ENCODE measurements around the gene FAM43A. TPM values are rescaled to one million over a fixed set of nuclear protein-coding genes. Genes with fewer than 3 reads are reported as not detected.

Gene FAM43A
- total and polyA plus RNA-seq, 5 donors from 2014 or later = 4.8 to 9.4 (median 6.5) TPM

DNA sequence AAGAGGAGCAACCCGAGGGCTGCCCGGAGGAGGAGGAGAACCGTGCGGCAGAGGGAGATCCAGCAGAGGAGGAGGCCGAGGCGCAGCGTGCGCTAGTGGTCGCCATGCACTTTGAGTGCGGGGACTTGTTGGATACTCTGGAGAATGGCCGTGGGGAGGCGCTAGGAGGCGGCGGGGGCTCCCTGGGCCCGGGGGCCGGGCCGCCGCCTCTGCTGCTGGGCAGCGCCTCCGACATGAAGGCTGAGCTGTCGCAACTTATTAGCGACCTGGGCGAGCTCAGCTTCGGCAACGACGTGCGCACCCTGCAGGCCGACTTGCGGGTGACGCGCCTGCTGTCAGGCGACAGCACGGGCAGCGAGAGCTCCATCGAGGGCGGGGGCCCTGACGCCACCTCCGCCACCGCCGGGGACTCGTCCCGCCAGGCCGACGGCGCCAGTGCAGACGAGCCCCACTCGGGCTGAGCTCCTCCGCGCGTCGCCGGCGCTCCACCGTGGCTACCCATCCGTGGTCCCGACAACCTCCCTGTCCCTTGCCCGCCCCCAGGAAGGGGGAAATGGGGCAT is 2.0 kb downstream of the FAM43A start:
- peaks cover 4% of the 10 kb centered on the region for H3K27me3 ChIP-seq (ENCODE audit: control insufficient read depth, insufficient read depth, low read length)
- no peaks in the 10 kb centered on the region for H3K9me3 ChIP-seq (ENCODE audit: control insufficient read depth in 2 of 2, low read length in 2 of 2)
- H3K4me3 ChIP-seq (ENCODE audit: low read depth, low read length) = peak overlapping the region; percentile 51
- Mint-ChIP-seq H3K9me3 (no peaks in the 10 kb centered on the region), H3K4me1 (peaks cover 12 to 45% (median 33%) of the 10 kb centered on the region in 4 donors), H3K27ac (peak overlapping the region in 2 of 3 donors; percentile 38 to 74), H3K27me3 (peaks cover 14% of the 10 kb centered on the region), H3K4me3 (peak overlapping the region; percentile 91 to 94 (median 92)), H3K36me3 (no peaks in the 10 kb centered on the region)
- H3K4me1 ChIP-seq (ENCODE audit: control insufficient read depth, insufficient read depth, low read length, poor library complexity, severe bottlenecking) = peaks cover 51% of the 10 kb centered on the region
- H3K27ac ChIP-seq (ENCODE audit: insufficient read depth, low read length, poor library complexity, severe bottlenecking) = peak overlapping the region; percentile 63
- ATAC-seq (ENCODE audit: low read depth in 2 of 2) (peak; percentile 61 to 77), DNase-seq (peak; percentile 61 to 93 (median 70))
- no peaks in the 10 kb centered on the region for H3K36me3 ChIP-seq (ENCODE audit: control insufficient read depth, insufficient read depth, low read length)

- Histone ChIP-seq H3K36me3 (ENCODE audit: control insufficient read depth, insufficient read depth, low read length) (no peaks in the 10 kb centered on the region), H3K4me1 (ENCODE audit: control insufficient read depth, insufficient read depth, low read length, poor library complexity, severe bottlenecking) (peaks cover 46% of the 10 kb centered on the region), H3K27ac (ENCODE audit: insufficient read depth, low read length, poor library complexity, severe bottlenecking) (peak overlapping the region; percentile 63), H3K27me3 (ENCODE audit: control insufficient read depth, insufficient read depth, low read length) (peaks cover 4% of the 10 kb centered on the region), H3K4me3 (ENCODE audit: low read depth, low read length) (peak overlapping the region; percentile 4), H3K9me3 (ENCODE audit: control insufficient read depth in 2 of 2, low read length in 2 of 2) (no peaks in the 10 kb centered on the region)
- peaks cover 8 to 41% (median 30%) of the 10 kb centered on the region in 4 donors for H3K4me1 Mint-ChIP-seq
- H3K9me3 Mint-ChIP-seq = no peaks in the 10 kb centered on the region
- H3K36me3 Mint-ChIP-seq = no peaks in the 10 kb centered on the region
- peaks cover 16% of the 10 kb centered on the region for H3K27me3 Mint-ChIP-seq
- ATAC-seq (ENCODE audit: low read depth in 2 of 2) = no peak
- H3K27ac Mint-ChIP-seq = peak overlapping the region in 1 of 3 donors; percentile 67
- DNase-seq = peak in 2 of 3 donors; percentile 12 to 63
- peak overlapping the region; percentile 60 to 93 (median 85) for H3K4me3 Mint-ChIP-seq
These were observed 2.6 kb downstream of the FAM43A start for GRCh38 chr3:194688200-194688740.

GRCh38 chr3:194688946-194689345 is 3.3 kb downstream of the FAM43A start:
- DNase-seq = no peak
- H3K4me3 Mint-ChIP-seq = peak overlapping the region; percentile 27 to 93 (median 85)
- H3K4me1 ChIP-seq (ENCODE audit: control insufficient read depth, insufficient read depth, low read length, poor library complexity, severe bottlenecking) = peaks cover 46% of the 10 kb centered on the region
- peaks cover 4% of the 10 kb centered on the region for H3K27me3 ChIP-seq (ENCODE audit: control insufficient read depth, insufficient read depth, low read length)
- peaks cover 5 to 40% (median 29%) of the 10 kb centered on the region in 4 donors for H3K4me1 Mint-ChIP-seq
- H3K9me3 ChIP-seq (ENCODE audit: control insufficient read depth in 2 of 2, low read length in 2 of 2) = no peaks in the 10 kb centered on the region
- H3K36me3 ChIP-seq (ENCODE audit: control insufficient read depth, insufficient read depth, low read length) = no peaks in the 10 kb centered on the region
- H3K27me3 Mint-ChIP-seq = peaks cover 19% of the 10 kb centered on the region
- peak overlapping the region in 1 of 3 donors; percentile 20 for H3K27ac Mint-ChIP-seq
- no peaks in the 10 kb centered on the region for H3K36me3 Mint-ChIP-seq
- H3K9me3 Mint-ChIP-seq = no peaks in the 10 kb centered on the region
- H3K27ac ChIP-seq (ENCODE audit: insufficient read depth, low read length, poor library complexity, severe bottlenecking) = no peak overlapping the region
- peak overlapping the region; percentile 4 for H3K4me3 ChIP-seq (ENCODE audit: low read depth, low read length)
- no peak for ATAC-seq (ENCODE audit: low read depth in 2 of 2)

DNA sequence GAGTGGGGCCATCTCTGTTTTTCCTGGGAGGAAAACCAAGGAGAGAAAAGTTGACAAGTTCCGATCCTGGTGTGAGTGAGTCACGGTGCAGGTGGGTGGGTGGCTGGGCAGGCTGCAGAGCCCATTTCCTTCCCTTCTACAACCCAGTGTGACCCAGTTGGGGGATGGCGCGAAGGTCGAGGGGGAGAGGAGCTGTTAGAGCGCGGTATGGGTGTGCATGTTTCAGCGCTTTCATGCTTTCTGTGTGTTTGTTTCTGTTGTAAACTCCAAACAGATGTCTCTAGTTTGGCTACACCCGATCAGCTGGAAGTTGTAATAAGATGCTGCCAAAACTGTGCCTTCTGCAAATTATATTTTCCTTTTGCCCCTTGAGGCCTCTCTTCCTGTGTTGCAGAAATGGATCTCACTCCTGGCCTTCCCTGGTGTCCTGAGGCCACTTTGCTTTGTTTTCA is 3.8 kb downstream of the FAM43A start:
- Mint-ChIP-seq H3K27me3 (peaks cover 23% of the 10 kb centered on the region), H3K27ac (no peak overlapping the region), H3K4me1 (peaks cover 5 to 35% (median 27%) of the 10 kb centered on the region in 4 donors), H3K4me3 (peak overlapping the region; percentile 5 to 93 (median 56)), H3K9me3 (peaks cover 0 to 2% (median 0%) of the 10 kb centered on the region in 7 donors), H3K36me3 (no peaks in the 10 kb centered on the region)
- Histone ChIP-seq H3K9me3 (ENCODE audit: control insufficient read depth in 2 of 2, low read length in 2 of 2) (no peaks in the 10 kb centered on the region), H3K4me3 (ENCODE audit: low read depth, low read length) (no peak overlapping the region), H3K36me3 (ENCODE audit: control insufficient read depth, insufficient read depth, low read length) (no peaks in the 10 kb centered on the region), H3K27ac (ENCODE audit: insufficient read depth, low read length, poor library complexity, severe bottlenecking) (no peak overlapping the region), H3K4me1 (ENCODE audit: control insufficient read depth, insufficient read depth, low read length, poor library complexity, severe bottlenecking) (peaks cover 46% of the 10 kb centered on the region), H3K27me3 (ENCODE audit: control insufficient read depth, insufficient read depth, low read length) (no peaks in the 10 kb centered on the region)
- ATAC-seq (ENCODE audit: low read depth in 2 of 2) = no peak
- DNase-seq = peak in 1 of 3 donors; percentile 15

- no peak overlapping the region for H3K4me3 ChIP-seq (ENCODE audit: low read depth, low read length)
- no peak overlapping the region for H3K27ac ChIP-seq (ENCODE audit: insufficient read depth, low read length, poor library complexity, severe bottlenecking)
- Mint-ChIP-seq H3K4me3 (no peak overlapping the region), H3K27ac (no peak overlapping the region), H3K9me3 (peaks cover 0 to 2% (median 0%) of the 10 kb centered on the region in 7 donors), H3K36me3 (no peaks in the 10 kb centered on the region), H3K27me3 (peaks cover 24% of the 10 kb centered on the region), H3K4me1 (peaks cover 0 to 24% (median 19%) of the 10 kb centered on the region in 4 donors)
- peaks cover 34% of the 10 kb centered on the region for H3K4me1 ChIP-seq (ENCODE audit: control insufficient read depth, insufficient read depth, low read length, poor library complexity, severe bottlenecking)
- no peaks in the 10 kb centered on the region for H3K9me3 ChIP-seq (ENCODE audit: control insufficient read depth in 2 of 2, low read length in 2 of 2)
- DNase-seq = no peak
- no peak for ATAC-seq (ENCODE audit: low read depth in 2 of 2)
- H3K36me3 ChIP-seq (ENCODE audit: control insufficient read depth, insufficient read depth, low read length) = no peaks in the 10 kb centered on the region
- no peaks in the 10 kb centered on the region for H3K27me3 ChIP-seq (ENCODE audit: control insufficient read depth, insufficient read depth, low read length)
These were observed 5.1 kb downstream of the FAM43A start for GRCh38 chr3:194690501-194691372.

- no peaks in the 10 kb centered on the region for H3K36me3 Mint-ChIP-seq
- Histone ChIP-seq H3K36me3 (ENCODE audit: control insufficient read depth, insufficient read depth, low read length) (no peaks in the 10 kb centered on the region), H3K27ac (ENCODE audit: insufficient read depth, low read length, poor library complexity, severe bottlenecking) (no peak overlapping the region), H3K27me3 (ENCODE audit: control insufficient read depth, insufficient read depth, low read length) (no peaks in the 10 kb centered on the region), H3K4me1 (ENCODE audit: control insufficient read depth, insufficient read depth, low read length, poor library complexity, severe bottlenecking) (peaks cover 25% of the 10 kb centered on the region), H3K9me3 (ENCODE audit: control insufficient read depth in 2 of 2, low read length in 2 of 2) (no peaks in the 10 kb centered on the region), H3K4me3 (ENCODE audit: low read depth, low read length) (no peak overlapping the region)
- H3K27ac Mint-ChIP-seq = no peak overlapping the region
- H3K27me3 Mint-ChIP-seq = peaks cover 29% of the 10 kb centered on the region
- H3K4me3 Mint-ChIP-seq = peak overlapping the region in 1 of 4 donors; percentile 44
- ATAC-seq (ENCODE audit: low read depth in 2 of 2) = no peak
- peaks cover 0 to 20% (median 15%) of the 10 kb centered on the region in 4 donors for H3K4me1 Mint-ChIP-seq
- H3K9me3 Mint-ChIP-seq = peaks cover 0 to 2% (median 0%) of the 10 kb centered on the region in 7 donors
- DNase-seq = no peak
These were observed 6.0 kb downstream of the FAM43A start for GRCh38 chr3:194691481-194692283.

DNA sequence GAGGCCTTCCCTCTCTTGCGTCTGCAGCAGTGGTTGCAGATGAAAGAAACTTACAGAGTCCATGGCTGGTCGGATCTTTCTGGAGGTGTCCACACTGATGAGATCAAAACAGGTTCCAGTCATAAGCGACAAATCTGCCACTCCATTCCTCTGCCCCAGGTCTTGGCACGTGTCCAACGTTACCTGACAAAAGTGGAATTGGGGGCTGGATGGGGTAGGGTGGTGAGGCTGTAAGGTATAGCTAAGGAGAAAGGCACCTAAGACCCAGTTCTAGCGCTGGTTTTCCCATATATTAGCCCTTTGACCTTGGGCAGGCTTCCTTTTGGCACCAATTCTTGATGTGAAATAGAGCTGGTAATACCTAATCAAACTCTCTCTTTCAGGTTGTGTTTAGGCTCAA is 11.0 kb downstream of the FAM43A start:
- Mint-ChIP-seq H3K36me3 (no peaks in the 10 kb centered on the region), H3K4me1 (no peaks in the 10 kb centered on the region)
- no peak for ATAC-seq (ENCODE audit: low read depth in 2 of 2)

More for the DNA sequence above, 11.0 kb downstream of the FAM43A start:
- Mint-ChIP-seq H3K27me3 (peaks cover 44% of the 10 kb centered on the region), H3K9me3 (peaks cover 0 to 11% (median 2%) of the 10 kb centered on the region in 7 donors), H3K27ac (no peak overlapping the region), H3K4me3 (no peak overlapping the region)
- no peak for DNase-seq
- no peak overlapping the region for H3K27ac ChIP-seq (ENCODE audit: insufficient read depth, low read length, poor library complexity, severe bottlenecking)
- no peak overlapping the region for H3K4me3 ChIP-seq (ENCODE audit: low read depth, low read length)
- H3K27me3 ChIP-seq (ENCODE audit: control insufficient read depth, insufficient read depth, low read length) = peaks cover 2% of the 10 kb centered on the region
- H3K36me3 ChIP-seq (ENCODE audit: control insufficient read depth, insufficient read depth, low read length) = no peaks in the 10 kb centered on the region
- H3K9me3 ChIP-seq (ENCODE audit: control insufficient read depth in 2 of 2, low read length in 2 of 2) = peaks cover 3 to 7% of the 10 kb centered on the region in 2 experiments
- H3K4me1 ChIP-seq (ENCODE audit: control insufficient read depth, insufficient read depth, low read length, poor library complexity, severe bottlenecking) = no peaks in the 10 kb centered on the region

Measured in CD4-positive, CD25-positive, alpha-beta regulatory T cell (primary cell).